GM12875 (cell line): ENCODE measurements around the gene FYN.

ENCODE experiments used
- H3K4me3 ChIP-seq: one replicate; pipeline ENCODE4 v1.5.1; 2011; ENCODE audit warnings: low read depth, low read length, control low read depth
- CTCF ChIP-seq: IDR thresholded peaks from 2 replicates; pipeline ENCODE4 v1.5.1; 2011; ENCODE audit warnings: low read depth, mild to moderate bottlenecking, control low read depth, inconsistent platforms, low read length, moderate library complexity, borderline replicate concordance; ENCODE audit not compliant: insufficient read depth

Gene FYN

GRCh38 chr6:111727802-111728201 is 145.4 kb downstream of the FYN start:
- TF ChIP-seq CTCF, result peak; percentile 31; the same call in 1 of the 2 replicates
- no peak overlapping the region for H3K4me3 ChIP-seq

DNA sequence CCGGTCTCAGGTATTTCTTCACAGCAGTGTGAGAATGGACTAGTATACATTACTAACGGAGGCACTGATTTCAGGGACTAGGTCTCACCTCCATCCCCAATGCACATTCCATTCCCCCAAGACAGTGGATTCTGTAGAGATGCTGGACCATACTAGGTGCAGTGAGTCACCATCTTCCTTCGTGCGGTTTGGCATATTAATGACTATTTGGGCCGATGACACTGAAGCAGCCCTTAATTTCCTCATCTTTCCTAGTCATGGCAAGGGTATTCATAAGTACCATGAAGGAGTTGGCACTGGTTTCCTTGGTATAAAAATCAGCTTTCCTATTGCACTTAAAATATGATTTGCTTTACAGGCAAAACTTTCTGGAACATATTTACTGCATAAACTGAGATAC is 146.2 kb downstream of the FYN start:
- H3K4me3 ChIP-seq, result no peak overlapping the region
- TF ChIP-seq CTCF, result no peak

DNA sequence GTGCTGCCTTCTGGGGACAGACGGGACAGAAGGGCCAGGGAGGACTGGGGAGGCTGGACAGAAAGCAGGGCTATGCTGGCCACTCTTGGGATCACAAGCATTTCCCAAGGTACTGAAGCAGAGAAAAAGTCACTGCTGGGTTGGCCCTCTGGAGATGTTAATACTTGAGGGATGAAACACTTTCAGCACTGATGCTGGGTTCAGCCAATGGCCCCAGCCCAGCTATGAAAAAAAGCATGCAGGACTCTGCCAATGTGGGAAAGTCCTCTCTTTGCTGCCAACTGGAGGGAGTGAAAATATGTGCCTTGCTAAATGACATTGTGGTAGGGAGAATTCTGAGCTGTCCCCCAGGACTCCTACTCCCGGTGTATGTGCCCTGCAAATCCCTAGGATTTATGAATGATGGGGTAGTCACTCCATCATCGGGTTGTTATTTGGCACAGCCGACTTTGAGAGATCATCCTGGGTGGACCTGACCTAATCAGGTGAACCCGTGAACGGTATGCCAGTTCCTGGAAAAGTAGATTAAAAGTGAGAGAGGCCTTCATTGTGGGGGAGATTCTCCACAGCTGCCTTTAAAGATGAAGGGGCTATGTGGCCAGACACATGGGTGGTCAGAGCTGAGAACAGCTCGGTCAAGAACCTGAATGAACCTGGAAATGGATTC is 147.7 kb downstream of the FYN start:
- H3K4me3 ChIP-seq, result no peak overlapping the region
- TF ChIP-seq CTCF, result no peak

DNA sequence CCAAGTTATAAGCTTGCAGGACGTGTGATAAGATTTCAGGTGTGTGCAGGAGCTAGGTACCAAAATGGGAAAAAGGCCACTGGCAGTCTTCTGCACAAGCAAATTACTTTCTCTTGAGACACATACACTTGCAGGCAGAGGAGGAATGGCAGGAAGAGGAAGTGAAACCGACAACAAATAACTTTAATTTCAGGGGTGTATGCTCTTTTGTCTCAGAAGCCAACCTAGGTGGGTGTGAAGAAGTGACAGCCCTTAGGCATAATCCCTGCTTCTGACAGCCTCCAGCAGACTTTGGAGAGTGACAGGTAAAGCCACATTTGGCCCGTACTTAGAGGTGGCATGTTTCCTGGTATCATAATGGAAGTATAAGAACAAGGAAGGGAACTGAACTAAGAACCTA is 148.7 kb downstream of the FYN start:
- TF ChIP-seq CTCF, result no peak
- H3K4me3 ChIP-seq, result no peak overlapping the region

DNA sequence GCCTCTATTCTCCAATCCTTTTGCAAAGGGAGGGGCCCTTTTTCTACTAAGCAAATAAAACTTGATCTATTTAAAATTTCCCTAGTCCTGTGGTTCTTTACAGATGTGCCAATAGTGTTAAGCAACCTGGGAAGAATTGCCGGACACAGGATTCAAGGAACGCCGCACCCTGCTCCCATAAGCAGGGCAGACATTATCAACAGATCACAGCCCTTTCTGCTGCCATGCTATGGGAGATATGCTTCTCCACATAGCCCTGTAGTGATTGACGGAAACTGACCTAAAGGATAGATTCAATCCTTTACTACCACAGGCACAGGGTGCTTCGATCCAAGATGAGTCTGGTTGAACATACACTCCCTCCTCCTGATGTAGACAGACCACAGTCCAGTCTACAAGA is 149.2 kb downstream of the FYN start:
- H3K4me3 ChIP-seq, result no peak overlapping the region

DNA sequence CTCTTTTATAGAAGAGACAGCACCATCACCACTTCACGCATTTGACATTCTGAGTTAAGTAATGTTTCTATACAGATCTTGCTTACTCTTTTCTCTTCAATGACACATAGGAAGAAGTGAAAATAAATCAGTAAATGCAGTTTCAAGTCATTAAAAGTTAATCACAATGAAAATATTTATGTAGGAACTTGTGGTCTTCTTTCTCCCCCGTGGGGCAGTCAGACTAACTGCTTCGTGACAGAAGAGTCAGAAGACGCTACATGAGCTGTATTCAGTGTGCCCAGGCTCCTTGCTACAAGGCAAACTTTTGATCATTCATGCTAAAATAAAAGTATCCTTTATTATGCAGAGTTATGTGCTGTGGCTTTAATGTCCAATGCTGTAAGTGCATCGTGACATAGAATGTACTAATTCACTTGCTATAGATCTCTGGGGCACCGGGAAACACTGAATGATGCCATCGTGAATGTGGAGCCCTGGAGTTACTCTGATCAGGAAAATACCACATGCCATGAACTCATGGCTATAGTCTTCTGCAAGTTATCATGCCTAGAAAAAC is 149.8 kb downstream of the FYN start:
- TF ChIP-seq CTCF, result no peak

More for the DNA sequence above, 149.2 kb downstream of the FYN start:
- TF ChIP-seq CTCF, result no peak

GRCh38 chr6:111722179-111722731 is 151.0 kb downstream of the FYN start:
- no peak overlapping the region for H3K4me3 ChIP-seq
- TF ChIP-seq CTCF, result no peak

More for the DNA sequence above, 149.8 kb downstream of the FYN start:
- no peak overlapping the region for H3K4me3 ChIP-seq
